Progenitor cell of endocrine pancreas (in vitro differentiated cells): Measurements from ENCODE around the gene AASDHPPT. TPM values are rescaled to one million over a fixed set of nuclear protein-coding genes. Genes with fewer than 3 reads are reported as not detected.
A peak's percentile ranks its signal among the peaks of the same experiment; 100 is the strongest.

Source experiments
- DNase-seq: peaks from one replicate; pipeline ENCODE4 v3.0.0; 2021; ENCODE audit warnings: low spot score; ENCODE audit not compliant: unreplicated experiment
- H3K27ac Mint-ChIP-seq: 2 replicates; pipeline ENCODE4 v1.8.0; 2021; ENCODE audit warnings: mild to moderate bottlenecking, moderate library complexity, mixed read lengths
- H3K27me3 Mint-ChIP-seq: 2 replicates; pipeline ENCODE4 v1.8.0; 2021; ENCODE audit warnings: mixed read lengths
- H3K36me3 Mint-ChIP-seq: 2 replicates; pipeline ENCODE4 v1.8.0; 2022; ENCODE audit warnings: mixed read lengths; ENCODE audit not compliant: insufficient read depth
- H3K4me1 Mint-ChIP-seq: 2 replicates; pipeline ENCODE4 v1.8.0; 2021; ENCODE audit warnings: low read depth, mixed read lengths
- H3K4me3 Mint-ChIP-seq: 2 replicates; pipeline ENCODE4 v1.8.0; 2021; ENCODE audit warnings: low read depth, mild to moderate bottlenecking, moderate library complexity, mixed read lengths
- H3K9me3 Mint-ChIP-seq: 2 replicates; pipeline ENCODE4 v1.8.0; 2021; ENCODE audit warnings: low read depth, mixed read lengths
- long read RNA-seq: library from polyadenylated mRNA; unstranded; transcript quantifications from one replicate; pipeline ENCODE4 v2.0.0, GENCODE V29; 2020
- total RNA-seq: library from RNA; stranded (reverse); gene quantifications from 2 replicates; pipeline ENCODE4 v1.2.1, GENCODE V29; 2021
- TF ChIP-seq, protein P1 (sequence below): fragments of 200-600 bp; sonication (generic); IDR thresholded peaks from one replicate; pipeline ENCODE4 v1.5.0; 2021; ENCODE audit warnings: antibody characterized with exemption, mild to moderate bottlenecking; ENCODE audit not compliant: unreplicated experiment

Gene AASDHPPT, protein sequence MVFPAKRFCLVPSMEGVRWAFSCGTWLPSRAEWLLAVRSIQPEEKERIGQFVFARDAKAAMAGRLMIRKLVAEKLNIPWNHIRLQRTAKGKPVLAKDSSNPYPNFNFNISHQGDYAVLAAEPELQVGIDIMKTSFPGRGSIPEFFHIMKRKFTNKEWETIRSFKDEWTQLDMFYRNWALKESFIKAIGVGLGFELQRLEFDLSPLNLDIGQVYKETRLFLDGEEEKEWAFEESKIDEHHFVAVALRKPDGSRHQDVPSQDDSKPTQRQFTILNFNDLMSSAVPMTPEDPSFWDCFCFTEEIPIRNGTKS
- 56.7 and 60.4 TPM in 2 replicates for total RNA-seq
- long read RNA-seq, full-length matches to known transcripts = 472 of 498 reads
- long read RNA-seq, partial matches to known transcripts = 14 of 498 reads
- long read RNA-seq, other reads (novel, unspliced or antisense) = 12 of 498 reads

DNA sequence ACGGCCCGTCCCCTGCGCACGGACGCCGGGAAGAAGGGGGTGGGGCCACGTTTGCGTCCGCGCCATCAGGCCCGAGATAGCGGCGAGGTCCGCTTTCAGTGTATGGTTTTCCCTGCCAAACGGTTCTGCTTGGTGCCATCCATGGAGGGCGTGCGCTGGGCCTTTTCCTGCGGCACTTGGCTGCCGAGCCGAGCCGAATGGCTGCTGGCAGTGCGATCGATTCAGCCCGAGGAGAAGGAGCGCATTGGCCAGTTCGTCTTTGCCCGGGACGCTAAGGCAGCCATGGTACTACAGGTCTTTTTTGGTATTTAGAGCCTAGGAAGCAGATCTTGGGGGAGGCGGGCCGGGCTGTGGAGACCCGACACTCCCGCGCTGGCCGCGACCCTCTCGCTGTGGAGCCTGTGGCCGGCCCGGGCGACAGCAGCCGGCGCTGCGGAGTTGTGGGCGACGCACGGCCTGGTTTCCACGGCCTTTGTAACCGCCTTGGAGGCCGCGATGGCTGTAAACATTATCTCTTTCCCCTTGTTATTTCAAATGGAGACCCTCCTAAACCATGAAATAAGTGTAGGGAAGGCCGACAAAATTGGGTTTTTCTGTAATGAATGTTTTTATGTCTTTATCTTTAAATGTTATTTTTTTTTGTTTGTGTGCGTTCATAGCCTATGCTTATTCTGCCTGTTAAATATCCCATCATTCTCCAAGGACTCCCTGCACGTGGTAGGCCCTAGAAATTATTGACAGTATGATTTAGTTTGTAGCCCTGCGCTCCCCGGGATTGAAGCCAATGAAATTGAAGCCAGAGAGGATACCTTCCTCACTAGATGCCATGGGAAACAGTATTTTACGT, at the start of gene AASDHPPT:
Gene AASDHPPT (plus strand): TSS at position 54 of the 847 bp plus-strand sequence. CDS start 49 bp downstream, at position 103.
- Mint-ChIP-seq H3K4me1 (peaks cover 35% of the 10 kb centered on the region), H3K9me3 (no peaks in the 10 kb centered on the region), H3K27me3 (no peaks in the 10 kb centered on the region), H3K36me3 (peaks cover 14% of the 10 kb centered on the region), H3K27ac (peak within 1 kb of the TSS; percentile 100), H3K4me3 (peak within 1 kb of the TSS; percentile 96)
- DNase-seq = no peak
- TF ChIP-seq, protein P1, sequence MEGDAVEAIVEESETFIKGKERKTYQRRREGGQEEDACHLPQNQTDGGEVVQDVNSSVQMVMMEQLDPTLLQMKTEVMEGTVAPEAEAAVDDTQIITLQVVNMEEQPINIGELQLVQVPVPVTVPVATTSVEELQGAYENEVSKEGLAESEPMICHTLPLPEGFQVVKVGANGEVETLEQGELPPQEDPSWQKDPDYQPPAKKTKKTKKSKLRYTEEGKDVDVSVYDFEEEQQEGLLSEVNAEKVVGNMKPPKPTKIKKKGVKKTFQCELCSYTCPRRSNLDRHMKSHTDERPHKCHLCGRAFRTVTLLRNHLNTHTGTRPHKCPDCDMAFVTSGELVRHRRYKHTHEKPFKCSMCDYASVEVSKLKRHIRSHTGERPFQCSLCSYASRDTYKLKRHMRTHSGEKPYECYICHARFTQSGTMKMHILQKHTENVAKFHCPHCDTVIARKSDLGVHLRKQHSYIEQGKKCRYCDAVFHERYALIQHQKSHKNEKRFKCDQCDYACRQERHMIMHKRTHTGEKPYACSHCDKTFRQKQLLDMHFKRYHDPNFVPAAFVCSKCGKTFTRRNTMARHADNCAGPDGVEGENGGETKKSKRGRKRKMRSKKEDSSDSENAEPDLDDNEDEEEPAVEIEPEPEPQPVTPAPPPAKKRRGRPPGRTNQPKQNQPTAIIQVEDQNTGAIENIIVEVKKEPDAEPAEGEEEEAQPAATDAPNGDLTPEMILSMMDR = no peak

DNA sequence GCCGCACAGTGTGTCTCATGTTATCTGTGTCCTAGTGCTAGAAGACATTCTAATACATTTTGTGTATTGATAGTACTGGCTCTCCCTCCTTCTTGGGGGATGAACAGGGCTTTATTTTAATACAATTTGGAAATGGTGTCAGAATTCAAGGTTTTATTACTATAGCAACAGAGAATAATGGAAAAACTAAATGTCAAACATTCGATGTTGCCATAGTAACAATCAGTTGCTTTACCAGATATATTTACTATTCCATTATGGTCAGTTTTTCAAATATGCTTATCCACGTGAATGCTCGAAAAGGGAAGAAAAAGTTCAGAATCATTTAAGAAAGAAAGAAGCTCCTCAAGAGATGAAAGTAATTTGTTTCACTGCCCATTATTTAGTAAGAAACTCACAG, 46.9 kb upstream of the AASDHPPT start:
- no peaks in the 10 kb centered on the region for H3K27me3 Mint-ChIP-seq
- peak overlapping the region; percentile 27 for H3K27ac Mint-ChIP-seq
- no peak for DNase-seq
- no peaks in the 10 kb centered on the region for H3K36me3 Mint-ChIP-seq
- H3K4me1 Mint-ChIP-seq = peaks cover 14% of the 10 kb centered on the region
- TF ChIP-seq, protein P1 = no peak
- H3K9me3 Mint-ChIP-seq = peaks cover 12% of the 10 kb centered on the region
- H3K4me3 Mint-ChIP-seq = no peak overlapping the region

DNA sequence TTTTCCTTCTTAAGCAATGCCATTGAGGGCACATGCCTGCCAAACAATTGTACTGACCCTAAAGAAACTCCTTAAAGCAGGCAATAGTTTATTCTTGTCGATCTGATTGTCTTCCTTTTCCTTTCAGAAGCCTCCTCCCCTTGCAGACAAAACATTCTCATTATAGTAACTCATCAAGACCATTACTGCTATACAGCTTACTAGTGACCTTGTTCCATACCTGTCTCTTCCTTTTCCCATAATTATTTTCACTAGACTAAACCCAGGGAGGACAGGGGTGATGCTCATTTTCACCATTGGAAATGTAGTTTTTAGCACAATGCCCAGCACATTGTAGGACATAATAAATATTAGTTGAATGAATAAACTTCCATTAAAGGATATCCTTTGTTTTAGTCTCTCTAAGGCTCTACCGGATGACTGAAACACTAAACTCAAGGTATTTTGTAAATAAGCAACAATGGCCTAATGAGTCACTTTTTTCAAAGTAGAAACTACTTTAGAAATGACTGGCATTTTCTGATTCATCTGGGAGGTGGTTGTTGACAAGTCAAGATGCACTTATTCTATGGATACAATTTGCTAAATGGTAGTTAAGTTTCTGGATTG, 46.2 kb upstream of the AASDHPPT start:
- no peak overlapping the region for H3K4me3 Mint-ChIP-seq
- TF ChIP-seq, protein P1 = no peak
- no peaks in the 10 kb centered on the region for H3K36me3 Mint-ChIP-seq
- H3K9me3 Mint-ChIP-seq = peaks cover 12% of the 10 kb centered on the region
- DNase-seq = no peak
- H3K27me3 Mint-ChIP-seq = no peaks in the 10 kb centered on the region
- H3K4me1 Mint-ChIP-seq = peaks cover 14% of the 10 kb centered on the region
- H3K27ac Mint-ChIP-seq = no peak overlapping the region

DNA sequence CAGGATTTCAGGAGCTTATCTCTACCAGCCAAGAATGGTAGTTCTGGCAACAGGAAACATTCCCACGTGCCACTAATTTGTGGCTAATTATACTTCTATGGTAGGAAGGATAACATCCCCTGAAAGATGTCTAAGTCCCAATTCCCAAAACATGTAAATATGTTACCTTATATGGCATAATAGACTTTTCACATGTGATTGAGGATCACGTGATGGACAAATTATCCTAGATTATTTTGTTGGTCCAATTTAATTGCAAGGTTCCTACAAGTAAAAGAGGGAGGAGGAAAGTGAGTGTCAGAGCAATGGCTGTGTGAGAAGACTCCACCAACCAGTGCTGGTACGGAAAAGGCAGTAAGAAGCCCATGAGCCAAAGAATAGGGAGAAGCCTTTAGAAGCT, 45.5 kb upstream of the AASDHPPT start:
- Mint-ChIP-seq H3K4me1 (peaks cover 14% of the 10 kb centered on the region), H3K36me3 (no peaks in the 10 kb centered on the region), H3K27ac (no peak overlapping the region), H3K4me3 (no peak overlapping the region), H3K9me3 (peaks cover 12% of the 10 kb centered on the region), H3K27me3 (no peaks in the 10 kb centered on the region)
- no peak for DNase-seq
- TF ChIP-seq, protein P1 = no peak

DNA sequence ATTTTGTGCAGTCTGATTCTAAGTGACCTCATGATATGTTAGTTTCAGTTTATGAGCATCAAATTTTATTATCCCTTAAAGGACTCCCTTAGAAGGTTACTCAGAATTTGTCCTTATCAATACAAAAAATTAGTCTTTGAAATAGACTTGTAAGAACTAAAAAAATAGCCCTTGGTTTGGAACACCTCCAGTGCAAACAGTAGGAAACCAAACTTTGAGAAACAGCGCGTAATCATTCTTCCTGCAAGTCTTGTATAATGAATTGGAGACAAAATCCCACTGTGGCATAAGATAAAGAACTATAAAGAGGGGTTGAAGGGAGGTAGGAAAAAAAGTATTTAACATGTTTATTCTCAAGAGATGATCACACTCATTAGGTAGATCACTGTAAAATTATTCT, 44.6 kb upstream of the AASDHPPT start:
- TF ChIP-seq, protein P1 = no peak
- Mint-ChIP-seq H3K4me1 (peaks cover 14% of the 10 kb centered on the region), H3K36me3 (no peaks in the 10 kb centered on the region), H3K9me3 (peaks cover 6% of the 10 kb centered on the region), H3K27me3 (no peaks in the 10 kb centered on the region), H3K27ac (no peak overlapping the region), H3K4me3 (no peak overlapping the region)
- DNase-seq = no peak
